ENCODE measurements around the gene FANCB. TPM values are rescaled to one million over a fixed set of nuclear protein-coding genes. Genes with fewer than 3 reads are reported as not detected.

Gene FANCB
- total and polyA plus RNA-seq, 2 donors (not counting 1 experiment from before 2014, with no cell fraction given), result 3.1 to 3.9 TPM

DNA sequence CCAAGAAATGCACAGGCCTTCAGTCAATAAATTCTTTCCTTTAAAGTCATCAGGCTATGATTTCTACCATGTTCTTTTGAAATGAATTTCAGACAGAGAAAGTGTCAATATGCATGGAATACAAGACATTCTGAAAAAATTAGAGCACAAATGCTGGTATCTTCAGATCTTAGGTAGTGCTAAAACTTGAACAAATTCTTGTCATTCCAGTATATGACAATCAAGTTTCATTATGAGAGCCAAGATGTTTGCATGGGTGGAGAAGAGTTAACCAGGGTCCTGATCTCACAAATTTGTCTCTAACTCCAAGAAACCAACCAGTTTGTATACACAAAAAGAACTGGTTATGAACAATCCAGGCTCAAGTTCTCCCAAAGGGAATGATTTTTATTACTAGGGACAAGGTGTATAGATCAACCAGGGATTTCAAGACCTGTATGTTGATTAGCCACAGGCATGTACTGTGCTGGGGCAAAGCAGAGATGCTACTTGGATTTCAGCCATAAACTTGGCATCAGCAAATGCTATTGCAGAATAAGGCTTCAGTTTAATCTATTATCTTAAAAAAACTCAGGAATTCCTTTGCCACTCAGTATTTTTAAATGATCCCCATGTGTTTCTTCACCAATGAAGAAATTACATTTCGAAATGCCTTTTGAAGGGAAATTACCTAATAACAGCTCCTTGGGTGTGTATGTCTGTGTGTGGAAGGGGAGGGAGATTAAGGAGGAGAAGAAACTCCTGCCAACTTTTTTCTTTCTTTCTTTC is 69.7 kb downstream of the FANCB start:
- H3K4me2 ChIP-seq (replicated peaks; ENCODE audit: low read depth, low read length, poor library complexity, severe bottlenecking), result no peak overlapping the region
- H3K9me3 ChIP-seq (ENCODE audit: control extremely low read depth in 1 of 3, control insufficient read depth in 2 of 3, insufficient read depth in 1 of 3, low read length in 2 of 3), result no peaks in the 10 kb centered on the region
- DNase-seq, result no peak
- ChIA-PET POLR2A (no interaction called here), CTCF (no interaction called here)
- H3K36me3 ChIP-seq (replicated peaks in 1 of 2; ENCODE audit: control extremely low read depth in 1 of 2, control insufficient read depth in 1 of 2, extremely low read depth in 1 of 2, insufficient read depth in 2 of 2, low read length in 1 of 2), result no peaks in the 10 kb centered on the region
- no peak overlapping the region for H3K4me3 ChIP-seq (ENCODE audit: control extremely low read depth in 1 of 5, extremely low read depth in 1 of 5, insufficient read depth in 1 of 5, low read depth in 2 of 5, low read length in 4 of 5)
- WGBS (ENCODE audit: insufficient coverage), result no CpG with 5 or more reads among the region's 1 CpG
- no peaks in the 10 kb centered on the region for H3K79me2 ChIP-seq (ENCODE audit: control insufficient read depth, insufficient read depth, low read length)
- no peak for ATAC-seq (ENCODE audit: low read depth)
- H3K4me1 ChIP-seq (ENCODE audit: control insufficient read depth in 2 of 2, insufficient read depth in 2 of 2, low read length in 2 of 2), result no peaks in the 10 kb centered on the region
- Mint-ChIP-seq H3K9me3 (ENCODE audit: insufficient read depth) (no peaks in the 10 kb centered on the region), H3K27ac (no peak overlapping the region), H3K4me1 (no peaks in the 10 kb centered on the region), H3K4me3 (no peak overlapping the region), H3K27me3 (no peaks in the 10 kb centered on the region)
- no peak for TF ChIP-seq EZH2 (IDR thresholded peaks at IDR 0.05; ENCODE audit: borderline replicate concordance, insufficient read depth, low read depth, low read length, poor library complexity, severe bottlenecking)
- TF ChIP-seq, protein P1, sequence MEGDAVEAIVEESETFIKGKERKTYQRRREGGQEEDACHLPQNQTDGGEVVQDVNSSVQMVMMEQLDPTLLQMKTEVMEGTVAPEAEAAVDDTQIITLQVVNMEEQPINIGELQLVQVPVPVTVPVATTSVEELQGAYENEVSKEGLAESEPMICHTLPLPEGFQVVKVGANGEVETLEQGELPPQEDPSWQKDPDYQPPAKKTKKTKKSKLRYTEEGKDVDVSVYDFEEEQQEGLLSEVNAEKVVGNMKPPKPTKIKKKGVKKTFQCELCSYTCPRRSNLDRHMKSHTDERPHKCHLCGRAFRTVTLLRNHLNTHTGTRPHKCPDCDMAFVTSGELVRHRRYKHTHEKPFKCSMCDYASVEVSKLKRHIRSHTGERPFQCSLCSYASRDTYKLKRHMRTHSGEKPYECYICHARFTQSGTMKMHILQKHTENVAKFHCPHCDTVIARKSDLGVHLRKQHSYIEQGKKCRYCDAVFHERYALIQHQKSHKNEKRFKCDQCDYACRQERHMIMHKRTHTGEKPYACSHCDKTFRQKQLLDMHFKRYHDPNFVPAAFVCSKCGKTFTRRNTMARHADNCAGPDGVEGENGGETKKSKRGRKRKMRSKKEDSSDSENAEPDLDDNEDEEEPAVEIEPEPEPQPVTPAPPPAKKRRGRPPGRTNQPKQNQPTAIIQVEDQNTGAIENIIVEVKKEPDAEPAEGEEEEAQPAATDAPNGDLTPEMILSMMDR (IDR thresholded peaks at IDR 0.05), result no peak
- intact Hi-C loops (cut with micrococcal nuclease), result no loop called here
- no peak overlapping the region for H3K27ac ChIP-seq (ENCODE audit: low read length in 2 of 2)
- H3K9ac ChIP-seq (ENCODE audit: low read length), result no peak overlapping the region
- H3K27me3 ChIP-seq (replicated peaks in 1 of 4; ENCODE audit: control extremely low read depth in 1 of 4, control insufficient read depth in 3 of 4, insufficient read depth in 4 of 4, low read length in 3 of 4), result no peaks in the 10 kb centered on the region
- no peaks in the 10 kb centered on the region for H4K20me1 ChIP-seq (ENCODE audit: control insufficient read depth, insufficient read depth, low read length, poor library complexity, severe bottlenecking)
- no peak overlapping the region for H2AFZ ChIP-seq (ENCODE audit: insufficient read depth, low read depth, low read length, poor library complexity, severe bottlenecking)

DNA sequence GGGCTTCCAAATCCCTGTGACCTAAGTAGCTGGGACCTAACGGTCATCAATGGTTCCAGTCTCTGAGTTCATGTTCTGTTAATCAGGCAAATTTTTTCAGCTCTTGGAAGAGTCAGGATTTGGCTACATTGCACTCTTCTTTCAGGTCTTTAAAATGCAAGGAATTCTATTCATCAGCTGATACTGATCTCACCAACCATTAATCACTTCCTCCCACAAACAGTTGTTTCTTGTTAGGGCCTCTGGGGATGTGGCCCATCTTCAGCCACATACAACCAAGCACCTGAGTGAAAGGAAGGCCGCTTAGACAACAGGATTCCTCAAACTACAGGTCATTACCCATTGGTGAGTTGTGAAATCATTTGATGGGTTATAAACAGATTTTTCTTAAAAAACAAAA is 71.7 kb downstream of the FANCB start:
- TF ChIP-seq, protein P1 (IDR thresholded peaks at IDR 0.05), result no peak
- TF ChIP-seq EZH2 (IDR thresholded peaks at IDR 0.05; ENCODE audit: borderline replicate concordance, insufficient read depth, low read depth, low read length, poor library complexity, severe bottlenecking), result no peak
- Histone ChIP-seq H4K20me1 (ENCODE audit: control insufficient read depth, insufficient read depth, low read length, poor library complexity, severe bottlenecking) (no peaks in the 10 kb centered on the region), H3K4me2 (replicated peaks; ENCODE audit: low read depth, low read length, poor library complexity, severe bottlenecking) (no peak overlapping the region), H3K27ac (ENCODE audit: low read length in 2 of 2) (no peak overlapping the region), H3K36me3 (replicated peaks in 1 of 2; ENCODE audit: control extremely low read depth in 1 of 2, control insufficient read depth in 1 of 2, extremely low read depth in 1 of 2, insufficient read depth in 2 of 2, low read length in 1 of 2) (no peaks in the 10 kb centered on the region), H3K27me3 (replicated peaks in 1 of 4; ENCODE audit: control extremely low read depth in 1 of 4, control insufficient read depth in 3 of 4, insufficient read depth in 4 of 4, low read length in 3 of 4) (no peaks in the 10 kb centered on the region), H3K4me1 (ENCODE audit: control insufficient read depth in 2 of 2, insufficient read depth in 2 of 2, low read length in 2 of 2) (no peaks in the 10 kb centered on the region), H3K9ac (ENCODE audit: low read length) (no peak overlapping the region), H3K9me3 (ENCODE audit: control extremely low read depth in 1 of 3, control insufficient read depth in 2 of 3, insufficient read depth in 1 of 3, low read length in 2 of 3) (no peaks in the 10 kb centered on the region), H3K4me3 (ENCODE audit: control extremely low read depth in 1 of 5, extremely low read depth in 1 of 5, insufficient read depth in 1 of 5, low read depth in 2 of 5, low read length in 4 of 5) (no peak overlapping the region), H2AFZ (ENCODE audit: insufficient read depth, low read depth, low read length, poor library complexity, severe bottlenecking) (no peak overlapping the region), H3K79me2 (ENCODE audit: control insufficient read depth, insufficient read depth, low read length) (no peaks in the 10 kb centered on the region)
- H3K4me3 Mint-ChIP-seq, result no peak overlapping the region
- ChIA-PET CTCF (no interaction called here), POLR2A (no interaction called here)
- H3K9me3 Mint-ChIP-seq (ENCODE audit: insufficient read depth), result no peaks in the 10 kb centered on the region
- intact Hi-C loops (cut with micrococcal nuclease), result no loop called here
- no peaks in the 10 kb centered on the region for H3K4me1 Mint-ChIP-seq
- 86% methylated on average over 1 of the region's 2 CpGs for WGBS (ENCODE audit: insufficient coverage)
- no peak for DNase-seq
- no peaks in the 10 kb centered on the region for H3K27me3 Mint-ChIP-seq
- H3K27ac Mint-ChIP-seq, result no peak overlapping the region
- ATAC-seq (ENCODE audit: low read depth), result no peak
